Amniotic epithelial cell (primary cell): ENCODE measurements around the gene FTSJ1.
"Not testable (repeated sequence)": the region's sequence is repeated elsewhere in the genome, so short reads cannot be mapped to it uniquely, and the experiment has no call there.

Experiments used
- DNase-seq: peaks from one replicate; pipeline ENCODE4 v3.0.0-alpha.2; 2010; ENCODE audit warnings: low read depth

Gene FTSJ1, protein sequence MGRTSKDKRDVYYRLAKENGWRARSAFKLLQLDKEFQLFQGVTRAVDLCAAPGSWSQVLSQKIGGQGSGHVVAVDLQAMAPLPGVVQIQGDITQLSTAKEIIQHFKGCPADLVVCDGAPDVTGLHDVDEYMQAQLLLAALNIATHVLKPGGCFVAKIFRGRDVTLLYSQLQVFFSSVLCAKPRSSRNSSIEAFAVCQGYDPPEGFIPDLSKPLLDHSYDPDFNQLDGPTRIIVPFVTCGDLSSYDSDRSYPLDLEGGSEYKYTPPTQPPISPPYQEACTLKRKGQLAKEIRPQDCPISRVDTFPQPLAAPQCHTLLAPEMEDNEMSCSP

DNA sequence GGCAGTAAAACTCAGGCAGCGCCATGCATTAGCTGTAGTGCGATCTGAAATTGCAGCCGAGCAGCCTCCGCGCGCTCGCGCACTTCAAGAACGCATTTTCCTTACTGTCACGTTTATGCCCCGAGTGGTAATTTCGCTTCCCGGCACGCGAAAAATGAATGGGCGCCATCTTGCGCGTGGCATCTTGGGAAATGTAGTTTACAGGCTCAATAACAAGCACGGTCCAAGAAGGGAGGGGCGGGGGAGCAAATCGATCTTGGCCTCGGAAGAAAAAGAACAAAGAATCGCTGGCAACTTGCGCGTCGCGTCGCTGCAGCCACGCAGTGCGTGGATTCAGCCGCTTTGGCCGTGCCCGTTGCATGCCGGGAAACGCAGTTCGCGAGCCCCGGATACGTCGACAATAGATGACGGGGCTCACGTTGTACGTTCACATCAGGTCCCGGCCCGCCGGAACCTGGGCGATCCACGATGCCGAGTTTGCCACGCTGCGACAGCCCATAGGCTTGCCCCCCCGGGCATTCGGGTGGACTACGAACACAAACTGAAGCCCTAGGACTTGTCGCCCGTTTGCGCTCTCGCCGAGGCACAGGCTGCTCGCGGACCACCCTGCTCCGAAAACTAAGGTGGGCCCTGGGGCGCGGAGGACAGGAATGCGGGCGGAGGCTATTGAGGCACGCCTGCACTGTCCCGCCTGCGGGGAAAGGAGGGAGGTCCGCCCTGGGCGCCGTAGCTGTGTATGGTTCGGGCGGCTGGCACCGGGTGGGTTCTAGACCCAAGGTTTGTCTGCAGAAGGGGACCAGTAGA, at the start of gene FTSJ1:
Gene FTSJ1 (plus strand): TSS at position 426 of the 804 bp plus-strand sequence. CDS start 1,849 bp downstream, outside the sequence.
- peak; percentile 92 for DNase-seq

DNA sequence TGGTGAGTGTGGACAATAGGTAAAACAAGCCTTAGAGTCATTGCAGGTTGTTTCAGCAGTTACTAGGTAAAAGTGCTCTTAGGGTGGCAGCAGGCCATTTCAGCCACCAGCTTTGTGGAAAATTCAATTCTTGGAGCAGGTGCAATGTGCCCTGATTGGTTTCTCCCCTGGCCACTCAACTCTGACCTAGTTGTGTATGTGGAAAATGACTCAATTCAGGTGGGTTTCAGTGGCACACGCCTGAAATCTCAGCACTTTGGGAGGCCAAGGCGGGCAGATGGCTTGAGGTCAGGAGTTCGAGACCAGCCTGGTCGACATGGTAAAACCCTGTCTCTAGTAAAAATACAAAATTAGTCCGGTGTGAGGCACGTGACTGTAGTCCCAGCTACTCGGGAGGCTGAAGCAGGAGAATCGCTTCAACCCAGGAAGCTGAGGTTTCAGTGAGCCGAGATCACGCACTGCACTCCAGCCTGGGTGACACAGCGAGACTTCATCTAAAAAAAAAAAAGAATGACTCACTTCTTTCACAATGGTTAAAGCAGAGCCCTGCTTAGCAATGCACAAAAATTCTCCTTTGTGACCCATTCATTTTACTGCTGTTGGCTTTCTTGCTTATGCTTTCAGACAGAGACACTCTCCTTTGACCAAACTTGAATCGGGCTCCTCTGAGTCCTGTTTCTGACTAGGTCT, 48.8 kb upstream of the FTSJ1 start:
- DNase-seq: not testable (repeated sequence)

DNA sequence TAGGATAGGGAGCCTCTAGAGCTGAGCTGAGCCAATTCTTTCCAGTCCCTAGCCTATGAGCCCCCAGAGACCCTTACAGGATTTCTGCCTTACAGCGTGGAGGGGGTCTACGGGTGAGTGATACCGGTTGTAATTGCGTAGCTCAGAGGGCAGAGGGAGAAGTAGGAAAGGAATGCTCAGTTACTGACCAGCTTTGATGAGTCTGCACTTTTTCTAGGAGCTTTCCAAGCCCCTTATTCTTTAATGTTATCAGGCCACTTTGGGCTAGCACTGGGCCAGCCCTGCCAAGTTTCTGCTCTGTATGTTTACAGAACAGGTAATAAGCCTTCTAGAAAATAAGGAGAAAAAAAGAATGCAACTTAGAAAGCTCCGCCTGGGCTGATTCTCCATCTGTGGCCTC, 46.4 kb upstream of the FTSJ1 start:
- not testable (repeated sequence) for DNase-seq

DNA sequence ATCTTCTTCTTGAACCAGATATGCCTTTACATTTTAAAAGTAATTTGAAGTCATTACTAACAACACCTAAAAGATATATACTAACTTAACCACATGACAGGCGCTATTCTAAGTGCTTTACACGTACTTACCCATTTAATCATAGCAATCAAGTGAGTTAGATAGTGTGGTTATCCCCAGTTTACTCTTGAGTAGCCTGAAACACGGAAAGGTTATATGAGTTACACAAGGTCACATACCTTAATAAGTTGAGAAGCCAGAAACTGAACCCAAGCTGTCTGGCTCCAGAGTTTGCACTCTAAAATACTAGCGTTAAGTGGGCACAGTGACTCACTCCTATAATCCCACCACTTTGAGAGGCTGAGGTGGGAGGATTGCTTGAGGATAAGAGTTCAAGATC, 45.8 kb upstream of the FTSJ1 start:
- DNase-seq: peak; percentile 28

DNA sequence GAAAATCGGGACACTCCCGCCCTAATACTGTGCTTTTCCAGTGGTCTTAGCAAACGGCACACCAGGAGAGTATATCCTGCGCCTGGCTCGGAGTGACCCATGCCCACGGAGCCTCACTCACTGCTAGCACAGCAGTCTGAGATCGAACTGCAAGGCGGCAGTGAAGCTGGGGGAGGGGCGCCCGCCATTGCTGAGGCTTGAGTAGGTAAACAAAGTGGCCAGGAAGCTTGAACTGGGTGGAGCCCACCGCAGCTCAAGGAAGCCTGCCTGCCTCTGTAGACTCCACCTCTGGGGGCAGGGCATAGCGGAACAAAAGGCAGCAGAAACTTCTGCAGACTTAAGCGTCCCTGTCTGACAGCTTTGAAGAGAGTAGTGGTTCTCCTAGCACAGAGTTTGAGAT, 42.3 kb upstream of the FTSJ1 start:
- not testable (repeated sequence) for DNase-seq

DNA sequence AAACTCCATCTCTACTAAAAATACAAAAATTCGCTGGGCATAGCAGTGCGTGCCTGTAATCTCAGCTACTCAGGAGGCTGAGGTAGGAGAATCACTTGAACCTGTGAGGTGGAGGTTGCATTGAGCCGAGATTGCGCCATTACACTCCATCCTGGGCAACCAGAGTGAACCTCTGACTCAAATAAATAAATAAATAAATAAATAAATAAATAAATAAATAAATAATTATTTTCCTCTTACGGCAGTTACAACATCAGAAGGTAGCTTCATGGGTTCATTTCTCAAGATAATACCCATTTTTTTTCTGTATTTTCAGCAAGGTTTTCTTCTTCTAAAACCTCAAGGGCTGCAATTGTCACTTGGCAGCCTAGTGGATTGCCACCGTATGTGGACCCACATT, 28.8 kb upstream of the FTSJ1 start:
- not testable (repeated sequence) for DNase-seq

DNA sequence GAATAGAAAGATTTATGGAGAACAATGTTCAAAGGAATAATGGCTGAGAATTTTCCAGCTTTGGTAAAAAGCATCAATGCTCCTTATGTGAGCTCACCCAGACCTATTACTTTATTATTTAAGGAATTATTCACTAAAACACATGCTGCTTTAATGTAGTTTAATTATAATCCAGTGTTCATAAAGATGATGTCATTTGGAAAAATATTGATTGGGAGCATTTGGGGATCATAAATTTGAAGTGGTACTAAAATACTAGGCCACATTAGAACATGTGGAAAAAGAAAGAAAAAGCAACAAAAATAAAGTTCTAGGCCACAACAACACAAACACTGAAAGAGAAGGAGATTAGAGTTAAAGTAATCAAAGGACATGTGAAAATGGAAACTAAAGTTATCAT, 25.9 kb upstream of the FTSJ1 start:
- DNase-seq: no peak

DNA sequence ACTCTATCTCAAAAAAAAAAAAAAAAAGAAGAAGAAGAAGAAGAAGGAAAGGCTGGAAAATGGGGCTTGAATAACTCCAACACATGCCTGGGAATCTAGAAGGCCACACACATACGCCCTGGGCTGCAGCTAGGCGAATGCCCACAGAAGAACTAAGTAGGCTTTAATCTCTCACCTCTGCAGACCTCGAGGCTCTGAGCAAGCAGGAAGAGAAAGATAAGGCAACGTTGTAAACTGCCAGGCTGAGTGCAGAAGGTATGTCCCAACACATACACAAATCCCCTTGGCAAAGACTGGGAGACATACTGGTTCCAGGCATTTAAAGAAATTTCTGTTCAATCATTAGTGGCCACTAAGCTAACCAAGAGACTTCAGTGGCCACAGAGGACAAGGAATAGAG, 24.3 kb upstream of the FTSJ1 start:
- DNase-seq: peak; percentile 37

DNA sequence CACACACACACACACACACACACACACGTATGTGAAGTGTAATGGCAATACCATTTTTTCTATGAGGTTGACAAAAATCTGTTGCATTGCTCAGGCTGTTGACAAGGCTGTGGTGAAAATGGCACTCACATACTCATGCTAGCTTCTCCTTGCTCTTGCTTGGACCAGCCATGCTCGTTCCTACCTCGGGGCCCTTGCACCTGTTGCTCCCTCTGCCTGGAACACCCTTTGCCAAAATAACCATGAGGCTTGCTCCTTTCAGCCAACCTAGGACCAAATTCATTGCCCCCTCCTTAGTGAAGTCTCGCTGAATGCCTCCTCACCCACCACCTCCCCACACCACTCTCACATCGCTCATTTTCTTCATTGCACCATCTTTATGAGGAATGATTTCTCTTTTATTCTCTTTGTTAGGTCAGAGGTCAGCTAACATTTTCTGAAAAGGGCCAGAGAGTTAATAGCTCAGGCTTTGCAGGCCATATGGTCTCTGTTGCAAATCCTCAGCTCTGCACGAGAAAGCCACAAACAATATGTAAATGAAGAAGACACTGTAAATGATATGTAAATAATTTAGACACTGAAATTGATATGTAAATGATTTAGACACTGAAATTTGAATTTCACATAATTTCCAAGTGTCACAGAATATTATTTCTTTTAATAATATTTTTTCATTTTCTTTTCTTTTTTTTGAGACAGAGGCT, 19.2 kb upstream of the FTSJ1 start:
- DNase-seq: no peak

DNA sequence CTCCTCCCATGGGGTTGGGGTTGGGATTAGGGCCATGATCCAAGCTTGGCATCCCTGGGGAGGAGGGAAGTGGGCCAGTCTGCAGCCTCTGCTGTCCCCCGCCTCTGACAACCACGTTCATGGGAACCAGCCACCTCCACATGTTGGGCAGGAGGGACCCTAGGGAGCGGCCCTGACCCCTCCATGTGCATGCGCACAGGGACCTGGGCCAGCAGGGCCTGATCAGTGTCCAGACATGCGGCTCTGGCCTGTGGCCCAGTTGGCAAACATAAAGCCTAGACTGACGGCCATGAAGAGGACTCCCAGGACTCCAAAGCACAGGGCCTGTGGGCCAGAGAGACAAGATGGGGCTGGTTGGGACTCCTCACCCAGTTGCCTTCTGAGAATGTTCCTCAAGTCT, 17.3 kb upstream of the FTSJ1 start:
- no peak for DNase-seq

DNA sequence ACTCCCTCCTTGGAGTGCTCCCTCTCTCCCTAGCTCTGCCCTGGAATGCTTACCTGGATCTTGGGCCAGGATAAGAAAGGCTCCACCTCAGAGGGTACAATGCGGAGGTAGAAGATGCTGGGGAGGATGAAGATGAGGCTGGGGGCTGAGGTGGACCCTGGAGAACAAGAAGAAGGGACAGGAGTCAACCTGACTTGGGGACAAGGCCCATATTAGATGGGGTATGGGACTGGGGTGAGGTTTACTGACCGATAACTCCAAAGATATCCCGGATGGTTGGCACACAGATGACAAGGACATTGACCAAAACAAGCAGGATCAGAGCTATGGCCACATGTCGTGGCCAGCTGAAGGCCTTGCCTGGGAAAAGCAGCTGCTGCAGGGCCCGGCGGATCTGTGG, 16.5 kb upstream of the FTSJ1 start:
- DNase-seq: no peak

DNA sequence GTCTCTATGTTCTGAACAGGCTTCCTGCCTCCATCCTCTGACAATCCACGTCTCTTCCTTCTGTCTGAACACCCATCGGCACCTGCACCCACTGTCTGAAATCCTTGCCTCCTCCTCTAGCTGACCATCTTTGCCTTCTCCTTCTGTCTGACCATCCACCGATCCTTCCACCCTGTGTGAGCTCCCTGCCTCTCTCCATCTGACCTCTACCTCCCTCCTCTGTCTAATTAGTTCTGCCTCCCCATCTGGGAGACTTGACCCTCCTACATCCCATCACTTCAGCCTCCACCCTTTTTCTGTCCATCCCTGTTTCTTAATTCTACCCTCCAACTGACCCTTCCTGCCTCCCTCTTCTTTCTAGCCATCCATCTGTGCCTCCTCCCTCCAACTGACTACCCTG, 16.0 kb upstream of the FTSJ1 start:
- DNase-seq: no peak

DNA sequence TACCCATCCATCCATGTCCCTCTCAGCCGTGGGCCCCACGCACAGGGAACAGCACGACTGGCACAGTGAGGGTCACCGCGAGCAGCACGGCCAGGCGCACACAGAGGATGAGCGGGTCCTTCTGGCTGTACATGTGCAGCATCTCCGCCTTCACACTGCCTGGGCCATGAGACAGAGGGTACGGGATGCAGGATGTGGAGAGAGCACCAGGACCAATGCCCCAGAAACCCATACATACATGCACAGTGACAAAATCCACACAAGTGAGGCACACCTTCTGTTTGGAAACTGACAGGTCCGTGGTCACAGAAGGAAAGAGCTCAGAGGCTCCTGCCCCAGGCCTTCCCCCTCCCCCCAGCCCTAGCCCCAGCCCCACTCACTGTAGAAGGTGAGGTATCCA, 15.4 kb upstream of the FTSJ1 start:
- DNase-seq: no peak

DNA sequence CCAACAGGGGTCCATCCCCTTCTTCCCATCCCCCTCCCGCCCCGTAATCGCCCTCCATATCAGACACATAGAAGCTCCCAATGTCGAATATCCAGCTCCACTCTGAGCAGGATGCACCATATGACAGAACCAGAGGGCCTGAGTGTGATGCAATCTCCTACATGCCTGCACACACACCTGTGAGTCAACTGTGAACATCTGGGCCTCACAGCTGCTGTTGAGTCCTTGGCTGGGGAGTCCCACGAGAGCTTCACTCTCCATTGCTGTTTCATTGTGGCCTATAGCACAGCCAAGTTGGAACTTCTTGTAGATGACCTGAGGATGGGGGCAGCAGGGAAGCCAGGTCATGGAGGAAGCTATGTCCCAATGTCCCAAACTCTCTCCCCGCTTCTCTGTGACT, 14.2 kb upstream of the FTSJ1 start:
- DNase-seq: peak; percentile 1

DNA sequence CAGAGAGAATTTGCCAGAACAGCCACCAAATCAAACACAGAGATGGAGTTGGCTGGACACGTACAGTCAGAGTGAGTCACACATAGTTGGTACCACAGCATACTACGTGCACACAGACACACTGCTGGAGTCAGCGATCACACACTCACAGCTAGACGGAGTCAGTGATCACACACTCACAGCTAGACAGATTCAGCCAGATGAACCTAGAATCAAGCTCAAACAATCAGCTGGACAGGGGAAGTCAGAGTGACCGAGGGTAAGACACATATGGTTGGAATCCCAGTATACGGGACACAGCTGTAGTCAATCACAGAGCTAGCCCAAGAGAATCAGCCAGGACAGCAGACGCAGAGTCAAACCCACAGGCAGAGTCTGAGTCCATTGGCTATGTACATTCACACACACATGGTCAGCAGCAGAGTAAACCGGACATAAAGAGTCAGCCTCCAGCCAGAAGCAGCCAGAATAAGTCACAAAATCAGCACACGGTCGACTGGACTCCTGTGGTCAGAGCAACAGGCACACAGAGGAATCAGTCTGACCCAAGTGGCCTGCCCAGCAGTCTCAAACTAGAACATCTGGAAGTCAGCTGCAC, 10.6 kb upstream of the FTSJ1 start:
- peak; percentile 75 for DNase-seq

DNA sequence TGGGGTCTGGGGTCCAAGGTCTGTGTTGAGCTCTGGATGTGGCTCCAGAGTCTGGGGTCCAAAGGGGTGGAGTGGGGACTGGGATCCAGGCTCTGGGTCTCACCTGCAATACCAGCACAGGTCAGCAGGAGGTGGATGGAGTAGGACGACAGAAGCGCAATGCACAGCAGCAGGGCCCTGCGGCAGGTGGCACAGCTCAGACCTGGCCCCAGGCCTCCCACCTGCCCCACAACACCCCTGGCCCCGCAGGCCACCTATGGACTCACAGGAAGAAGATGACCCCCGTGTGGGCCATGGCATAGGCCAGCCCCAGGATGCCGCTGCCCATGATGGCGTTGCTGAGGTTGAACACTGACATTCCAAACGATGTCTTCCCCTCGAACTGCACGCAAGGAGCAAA, 9.3 kb upstream of the FTSJ1 start:
- DNase-seq: no peak

DNA sequence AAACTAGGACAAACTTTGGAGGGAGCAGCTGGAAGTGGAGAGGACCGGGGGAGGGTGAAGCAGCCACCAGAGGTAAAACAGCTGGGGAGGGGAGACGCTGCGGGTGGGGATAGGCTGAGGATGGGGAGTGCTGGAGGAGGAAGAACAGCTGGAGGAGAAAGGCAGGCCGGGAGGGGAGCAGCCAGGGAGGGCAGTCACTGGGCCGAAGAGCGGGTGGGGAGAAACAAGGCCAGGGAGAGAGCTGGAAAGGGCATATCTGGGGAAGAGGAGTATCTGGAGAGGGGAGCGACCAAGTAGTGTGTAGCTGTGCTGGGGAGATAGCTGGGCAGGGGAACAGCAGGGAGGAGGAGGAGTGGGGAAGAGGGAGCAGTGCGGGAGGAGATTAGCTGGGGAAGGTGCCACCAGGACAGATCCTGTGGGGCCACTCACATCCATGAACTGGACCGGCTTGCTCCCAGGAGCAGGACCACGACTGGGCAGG, 8.7 kb upstream of the FTSJ1 start:
- no peak for DNase-seq

DNA sequence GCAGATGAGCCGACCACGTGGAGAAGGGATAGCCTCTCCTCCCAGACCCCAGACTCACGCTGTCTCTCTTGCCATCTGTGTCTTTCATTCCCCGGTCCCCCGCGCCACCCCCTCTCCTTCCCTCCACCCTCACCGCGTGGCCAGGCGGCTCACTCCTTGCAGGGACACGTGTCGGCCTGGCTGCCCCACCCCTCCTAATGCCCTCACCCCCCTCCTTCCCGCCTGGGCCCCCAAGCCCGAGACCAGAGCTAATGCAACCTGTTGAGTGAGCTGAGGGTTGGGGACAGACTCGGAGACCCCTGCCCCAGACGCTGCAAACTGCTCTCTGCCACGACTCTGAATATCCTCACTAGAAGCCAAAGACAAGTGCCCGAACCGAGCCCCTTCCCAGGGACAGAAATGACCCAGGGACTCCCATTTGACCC, 7.7 kb upstream of the FTSJ1 start:
- no peak for DNase-seq

DNA sequence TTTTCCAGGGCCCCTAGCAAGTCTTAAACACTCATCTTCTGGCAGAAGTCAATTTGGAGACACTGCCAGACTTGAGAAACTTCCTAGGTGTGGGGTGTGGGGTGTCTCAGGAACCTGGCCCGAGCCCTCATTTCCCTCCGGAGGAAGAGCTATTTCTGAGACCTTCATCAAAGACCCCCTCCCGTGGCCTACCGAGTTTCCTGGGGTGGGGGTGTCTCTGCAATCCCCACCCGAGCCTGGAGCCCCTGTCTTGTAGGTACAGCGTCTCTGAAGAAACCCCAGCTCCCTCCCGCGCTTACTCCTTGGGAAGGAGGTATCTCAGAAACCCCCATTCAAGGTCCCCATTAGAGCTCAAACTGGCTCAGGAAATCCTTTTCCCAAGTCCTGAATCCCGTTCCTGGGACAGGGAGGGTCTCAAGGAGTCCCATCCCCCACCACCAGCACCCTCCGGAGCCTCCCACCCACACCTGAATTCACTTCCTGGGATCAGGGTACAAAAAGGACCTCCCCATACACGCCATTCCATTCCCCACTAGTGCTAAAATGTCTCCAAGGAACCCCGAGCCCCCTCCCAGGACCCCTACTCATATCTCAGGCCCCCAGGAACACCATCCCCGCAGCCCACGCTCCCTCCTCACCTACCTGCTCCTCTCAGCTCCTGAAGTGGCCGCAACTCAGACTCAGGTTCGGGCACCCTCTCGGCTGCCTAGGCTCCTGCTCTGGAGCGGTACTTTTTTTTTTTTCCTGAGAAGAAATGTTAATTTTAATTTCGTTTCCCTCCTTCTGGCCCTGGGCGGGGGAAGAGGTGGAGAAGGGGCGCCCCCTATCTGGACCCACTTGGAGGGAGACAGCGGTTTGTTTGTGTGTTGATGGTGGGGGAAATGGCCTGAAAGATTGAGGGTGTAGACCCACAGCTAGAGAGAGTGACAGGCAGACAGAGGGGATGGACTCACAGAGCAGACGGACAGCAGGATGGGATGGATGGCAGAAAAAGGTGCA, 7.0 kb upstream of the FTSJ1 start:
- no peak for DNase-seq

DNA sequence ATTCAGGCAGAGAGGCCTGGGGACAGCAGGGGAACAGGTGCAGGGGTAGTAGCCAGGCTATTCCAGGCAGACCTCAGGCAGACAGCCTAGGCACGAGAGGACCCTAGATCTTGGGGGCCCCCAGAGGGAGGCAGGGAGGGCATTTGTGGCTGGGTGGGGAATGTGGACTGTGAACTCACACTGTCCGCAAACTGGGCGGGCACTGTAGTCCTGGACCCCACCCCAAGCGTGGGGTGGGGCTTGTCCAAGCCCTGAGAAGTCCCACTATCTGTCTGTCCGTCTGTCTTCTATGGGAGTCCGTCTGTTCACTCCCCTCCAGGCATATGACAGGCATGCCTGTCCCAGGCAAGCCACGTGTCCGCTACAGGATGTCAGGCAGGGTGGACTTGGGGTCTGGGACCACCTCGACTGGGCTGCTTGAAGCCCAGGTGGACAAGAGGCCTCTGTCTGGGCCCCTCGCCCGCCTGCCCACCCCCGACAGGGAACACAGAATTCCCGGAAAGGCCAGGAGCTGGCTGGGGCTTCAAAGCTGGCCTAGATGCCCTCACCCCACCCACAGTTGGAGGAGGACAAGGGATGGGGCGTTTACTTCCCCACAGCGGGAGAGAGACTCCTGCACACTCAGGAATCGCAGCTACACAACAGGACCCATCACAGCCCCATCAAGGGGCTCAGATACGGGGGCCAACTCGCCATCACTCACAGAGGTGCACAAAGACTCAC, 5.7 kb upstream of the FTSJ1 start, which contains the start of gene SLC38A5:
Gene SLC38A5 (minus strand): TSS at position 151 of the 723 bp plus-strand sequence. CDS start 2,336 bp downstream, outside the sequence.
- DNase-seq: no peak
